PFSK-1 (cell line): ENCODE data around the gene CREM.

ENCODE experiments used
- FOXP2 ChIP-seq: optimal IDR thresholded peaks from 2 replicates; pipeline ENCODE3; 2011; ENCODE audit warnings: borderline replicate concordance, control low read depth, inconsistent platforms; ENCODE audit not compliant: insufficient read depth; ENCODE audit errors: extremely low read length, extremely low read depth
- POLR2AphosphoS5 ChIP-seq: IDR thresholded peaks from 2 replicates; pipeline ENCODE4 v1.6.1; 2012; ENCODE audit warnings: low read depth, mild to moderate bottlenecking, control low read depth, low read length, moderate library complexity
- SIN3A ChIP-seq: IDR thresholded peaks from 2 replicates; pipeline ENCODE4 v1.6.1; 2012; ENCODE audit warnings: mild to moderate bottlenecking, low read length, moderate library complexity, borderline replicate concordance; ENCODE audit not compliant: insufficient read depth
- TAF1 ChIP-seq: IDR thresholded peaks from 2 replicates; pipeline ENCODE4 v1.6.1; 2012; ENCODE audit warnings: low read length, control low read depth, borderline replicate concordance; ENCODE audit not compliant: insufficient read depth
- TF ChIP-seq, protein P1 (sequence below), 2 experiments: IDR thresholded peaks; 2 replicates each; pipeline versions ENCODE4 v1.6.1 to v1.8.0; 2011 to 2012; ENCODE audit warnings: low read depth in 2 of 2, low read length in 2 of 2, control low read depth in 1 of 2, inconsistent platforms in 1 of 2, mild to moderate bottlenecking in 1 of 2, moderate library complexity in 1 of 2; ENCODE audit not compliant: insufficient read depth in 1 of 2

The CREM gene

DNA sequence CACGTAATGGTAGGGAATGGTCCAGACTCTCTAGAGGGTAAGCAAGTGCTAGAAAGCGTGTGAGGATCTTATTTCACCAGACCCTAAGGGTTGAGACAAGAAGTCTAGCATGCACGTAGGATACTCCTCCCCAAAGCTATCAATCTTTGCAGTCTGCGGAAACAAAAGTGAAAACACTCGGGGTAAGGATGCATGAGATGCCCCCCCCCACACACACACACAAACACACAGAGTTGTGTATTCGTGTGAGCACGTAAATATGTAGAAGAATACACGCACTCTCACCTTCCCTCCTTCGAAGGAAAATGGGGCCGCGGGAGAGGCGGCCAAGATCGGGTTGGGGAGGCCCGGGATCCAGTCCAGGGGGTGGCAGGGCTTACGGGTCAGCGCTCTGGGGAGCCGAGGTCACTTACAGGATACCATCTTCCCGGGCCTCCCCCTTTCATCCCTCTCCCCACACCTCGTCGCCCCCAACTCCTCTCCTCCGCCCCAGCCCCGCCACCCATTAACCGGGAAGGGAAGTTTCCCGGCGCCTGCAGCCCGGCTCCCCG lies 37.0 kb upstream of the CREM start:
- TF ChIP-seq SIN3A (no peak), TAF1 (no peak)
- TF ChIP-seq, protein P1, sequence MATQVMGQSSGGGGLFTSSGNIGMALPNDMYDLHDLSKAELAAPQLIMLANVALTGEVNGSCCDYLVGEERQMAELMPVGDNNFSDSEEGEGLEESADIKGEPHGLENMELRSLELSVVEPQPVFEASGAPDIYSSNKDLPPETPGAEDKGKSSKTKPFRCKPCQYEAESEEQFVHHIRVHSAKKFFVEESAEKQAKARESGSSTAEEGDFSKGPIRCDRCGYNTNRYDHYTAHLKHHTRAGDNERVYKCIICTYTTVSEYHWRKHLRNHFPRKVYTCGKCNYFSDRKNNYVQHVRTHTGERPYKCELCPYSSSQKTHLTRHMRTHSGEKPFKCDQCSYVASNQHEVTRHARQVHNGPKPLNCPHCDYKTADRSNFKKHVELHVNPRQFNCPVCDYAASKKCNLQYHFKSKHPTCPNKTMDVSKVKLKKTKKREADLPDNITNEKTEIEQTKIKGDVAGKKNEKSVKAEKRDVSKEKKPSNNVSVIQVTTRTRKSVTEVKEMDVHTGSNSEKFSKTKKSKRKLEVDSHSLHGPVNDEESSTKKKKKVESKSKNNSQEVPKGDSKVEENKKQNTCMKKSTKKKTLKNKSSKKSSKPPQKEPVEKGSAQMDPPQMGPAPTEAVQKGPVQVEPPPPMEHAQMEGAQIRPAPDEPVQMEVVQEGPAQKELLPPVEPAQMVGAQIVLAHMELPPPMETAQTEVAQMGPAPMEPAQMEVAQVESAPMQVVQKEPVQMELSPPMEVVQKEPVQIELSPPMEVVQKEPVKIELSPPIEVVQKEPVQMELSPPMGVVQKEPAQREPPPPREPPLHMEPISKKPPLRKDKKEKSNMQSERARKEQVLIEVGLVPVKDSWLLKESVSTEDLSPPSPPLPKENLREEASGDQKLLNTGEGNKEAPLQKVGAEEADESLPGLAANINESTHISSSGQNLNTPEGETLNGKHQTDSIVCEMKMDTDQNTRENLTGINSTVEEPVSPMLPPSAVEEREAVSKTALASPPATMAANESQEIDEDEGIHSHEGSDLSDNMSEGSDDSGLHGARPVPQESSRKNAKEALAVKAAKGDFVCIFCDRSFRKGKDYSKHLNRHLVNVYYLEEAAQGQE (IDR thresholded peaks at IDR 0.05; ENCODE audit: insufficient read depth in 1 of 2, low read depth in 2 of 2, low read length in 2 of 2): no peak

DNA sequence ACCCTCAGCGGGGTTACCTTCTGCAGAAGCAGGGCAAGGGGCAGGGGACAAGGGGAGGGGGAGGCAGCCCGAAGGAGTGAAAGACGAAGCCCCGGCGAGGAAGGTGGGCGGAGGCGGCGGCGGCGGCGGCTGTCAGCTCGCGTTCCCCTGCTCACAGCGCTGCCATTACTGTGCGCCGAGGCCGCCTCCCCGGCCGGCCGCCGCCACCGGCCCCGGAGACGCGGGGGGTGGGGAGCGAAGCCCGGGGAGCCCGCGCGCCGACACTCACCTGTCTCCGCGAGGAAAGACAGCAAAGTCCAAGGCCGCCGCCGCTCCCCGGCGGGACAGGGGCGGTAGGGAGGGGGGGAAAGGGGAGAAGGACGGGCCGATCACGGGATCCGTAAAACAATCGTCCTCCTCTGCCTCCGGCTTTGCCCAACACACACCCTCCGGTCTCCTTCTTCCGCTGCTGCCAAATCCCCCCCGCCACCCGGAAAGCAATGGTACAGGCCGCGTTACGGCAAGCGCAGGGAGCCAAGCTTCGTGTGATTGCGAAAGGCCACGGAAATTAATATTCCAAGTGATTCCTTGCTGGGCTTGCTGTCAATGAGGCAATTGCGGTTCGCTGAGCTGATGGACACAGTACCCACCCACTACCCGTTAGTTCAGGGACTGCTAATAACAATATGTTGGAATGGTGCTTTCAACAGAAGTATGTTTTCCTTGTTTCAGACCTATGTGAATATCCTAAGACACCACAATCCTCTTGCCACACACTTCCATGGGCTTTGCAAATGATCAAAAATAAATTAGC lies 36.3 kb upstream of the CREM start, which contains the start of gene CUL2:
Gene CUL2 (minus strand): TSS at position 180 of the 793 bp plus-strand sequence. CDS start 19,024 bp downstream, outside the sequence.
- peak; percentile 75; the same call in 1 of the 2 replicates for TF ChIP-seq TAF1
- TF ChIP-seq POLR2AphosphoS5: peak; percentile 66
- TF ChIP-seq, protein P1 (IDR thresholded peaks at IDR 0.05; ENCODE audit: insufficient read depth in 1 of 2, low read depth in 2 of 2, low read length in 2 of 2): peak in 1 of 2 experiments; percentile 64; a peak in 2 of 4 replicates
- TF ChIP-seq FOXP2: peak; percentile 54
- TF ChIP-seq SIN3A: peak; percentile 66; the same call in 1 of the 2 replicates

DNA sequence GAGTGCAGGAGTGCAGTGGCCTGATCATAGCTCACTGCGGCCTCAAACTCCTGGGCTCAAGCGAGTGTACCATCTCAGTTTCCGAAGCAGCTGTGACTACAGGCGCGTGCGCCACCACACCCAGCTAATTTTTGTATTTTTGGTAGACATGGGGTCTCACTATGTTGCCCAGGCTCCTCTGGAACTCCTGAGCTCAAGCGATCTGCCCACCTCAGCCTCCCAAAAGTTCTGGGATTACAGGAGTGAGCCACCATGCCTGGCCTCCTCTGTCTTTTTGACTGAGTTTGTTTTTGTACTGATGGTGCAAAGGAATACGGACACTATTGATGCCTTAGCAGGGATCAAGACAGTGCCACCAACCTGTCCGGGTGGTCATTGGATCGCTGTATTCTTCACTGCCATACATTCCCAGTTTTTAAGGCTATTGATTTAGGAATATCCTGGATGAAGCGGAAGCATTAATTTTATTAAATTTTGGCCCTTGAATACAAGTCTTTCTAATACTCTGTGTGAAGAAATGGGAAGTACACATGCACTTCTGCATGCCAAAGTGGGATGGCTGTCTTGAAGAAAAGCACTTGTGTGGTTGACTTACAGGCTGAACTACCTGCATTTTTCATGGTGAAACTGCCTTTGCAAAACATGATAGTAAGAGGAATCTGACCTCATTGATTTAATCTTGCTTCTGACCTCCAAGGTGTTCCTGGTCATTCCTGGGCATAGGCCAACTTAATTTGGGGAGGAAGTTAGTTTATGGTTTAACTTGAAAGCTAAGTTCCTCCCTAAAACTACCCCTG lies 34.5 kb upstream of the CREM start:
- TF ChIP-seq SIN3A (no peak), TAF1 (no peak), FOXP2 (no peak), POLR2AphosphoS5 (no peak)
- TF ChIP-seq, protein P1 (IDR thresholded peaks at IDR 0.05; ENCODE audit: insufficient read depth in 1 of 2, low read depth in 2 of 2, low read length in 2 of 2): no peak

DNA sequence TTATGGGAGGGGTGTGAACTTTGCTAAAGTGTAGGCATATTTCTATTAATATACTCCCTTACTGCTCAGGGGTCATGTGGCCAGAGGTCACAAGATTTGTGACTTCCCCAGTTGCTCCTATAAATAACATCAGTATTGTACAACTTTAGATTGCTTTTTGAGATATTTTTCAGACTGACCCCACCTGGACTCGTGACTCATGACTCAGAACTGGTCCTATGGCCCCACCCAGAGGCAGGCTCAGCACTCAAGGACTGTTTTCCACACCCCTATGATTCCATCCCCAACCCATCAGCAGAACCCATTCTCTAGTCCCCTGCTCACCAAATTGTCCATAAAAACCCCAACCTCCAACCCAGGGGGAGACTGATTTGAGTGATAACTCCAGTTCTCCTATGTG lies 33.8 kb upstream of the CREM start:
- TF ChIP-seq FOXP2: no peak
- no peak for TF ChIP-seq POLR2AphosphoS5
- TF ChIP-seq TAF1: no peak
- no peak for TF ChIP-seq SIN3A
- TF ChIP-seq, protein P1 (IDR thresholded peaks at IDR 0.05; ENCODE audit: insufficient read depth in 1 of 2, low read depth in 2 of 2, low read length in 2 of 2): no peak
